Non-pigmented ciliary epithelial cell (primary cell): Measurements from ENCODE around the gene RDH8.
"Not testable (repeated sequence)": the region's sequence is repeated elsewhere in the genome, so short reads cannot be mapped to it uniquely, and the experiment has no call there.

Source experiments
- DNase-seq: peaks from one replicate; pipeline ENCODE4 v3.0.0-alpha.2; 2010; ENCODE audit warnings: low read depth

RDH8 gene

GRCh38 chr19:10005632-10006334 is 7.5 kb upstream of the RDH8 start:
- DNase-seq = no peak

- DNase-seq = no peak
Measured at GRCh38 chr19:10006335-10006708, 7.0 kb upstream of the RDH8 start.

- DNase-seq = no peak
Measured at GRCh38 chr19:10006752-10007323, 6.4 kb upstream of the RDH8 start.

- no peak for DNase-seq
Measured at GRCh38 chr19:10007371-10008183, 5.7 kb upstream of the RDH8 start.

GRCh38 chr19:10008184-10008765 is 5.0 kb upstream of the RDH8 start:
- DNase-seq = no peak

GRCh38 chr19:10009714-10010224 is 3.5 kb upstream of the RDH8 start:
- DNase-seq = no peak

- no peak for DNase-seq
Measured at GRCh38 chr19:10010247-10010691, 3.0 kb upstream of the RDH8 start, which contains the start of gene COL5A3. TSS of gene COL5A3 (minus strand) at chr19:10010504. CDS start at chr19:10010385, 119 bp downstream.

- no peak for DNase-seq
Measured at GRCh38 chr19:10010939-10011338, 2.3 kb upstream of the RDH8 start.

- DNase-seq = no peak
Measured at GRCh38 chr19:10011974-10012373, 1.3 kb upstream of the RDH8 start.

GRCh38 chr19:10013834-10014618 is 743 bp downstream of the RDH8 start:
- no peak for DNase-seq

- DNase-seq = no peak
Measured at GRCh38 chr19:10018263-10018662, 5.0 kb downstream of the RDH8 start.

- no peak for DNase-seq
Measured at GRCh38 chr19:10018786-10019185, 5.5 kb downstream of the RDH8 start.

- DNase-seq = no peak
Measured at GRCh38 chr19:10019246-10019645, 6.0 kb downstream of the RDH8 start.

GRCh38 chr19:10020851-10021250 is 7.6 kb downstream of the RDH8 start:
- no peak for DNase-seq

- DNase-seq = no peak
Measured at GRCh38 chr19:10021446-10021845, 8.2 kb downstream of the RDH8 start.

GRCh38 chr19:10021863-10022262 is 8.6 kb downstream of the RDH8 start:
- DNase-seq = no peak

GRCh38 chr19:10023096-10023495 is 9.8 kb downstream of the RDH8 start:
- not testable (repeated sequence) for DNase-seq

- DNase-seq = no peak
Measured at GRCh38 chr19:10026744-10027143, 13.5 kb downstream of the RDH8 start.

- DNase-seq = peak; percentile 67
Measured at GRCh38 chr19:10027158-10027997, 14.1 kb downstream of the RDH8 start.

- DNase-seq = no peak
Measured at GRCh38 chr19:10033614-10034013, 20.3 kb downstream of the RDH8 start.
